MCF 10A (cell line): Measurements from ENCODE around the gene WNT1. TPM values are rescaled to one million over a fixed set of nuclear protein-coding genes. Genes with fewer than 3 reads are reported as not detected.

Experiments used
- BruUV-seq: library from RNA; stranded (reverse); fragments of 400-500 nt; replicated peaks from 2 replicates; lab custom pipeline; 2021; lab: Mats Ljungman, UMichigan
- CTCF ChIA-PET: fragments of 300-600 bp; sonication (Branson Sonifier 250); formaldehyde crosslinking; extraction: SDS; loops from one replicate; lab custom pipeline; 2021; ENCODE audit warnings: antibody characterized with exemption, inconsistent platforms; lab: Yijun Ruan, JAX
- POLR2A ChIA-PET: fragments of 300-600, 350-650 bp; sonication (Branson Sonifier 250); formaldehyde crosslinking; extraction: SDS; loops from one replicate; lab custom pipeline; 2020; ENCODE audit warnings: antibody characterized with exemption, inconsistent platforms; lab: Yijun Ruan, JAX
- DNase-seq: peaks from one replicate; pipeline ENCODE4 v3.0.0-alpha.2; 2018; ENCODE audit not compliant: unreplicated experiment
- H3K27ac Mint-ChIP-seq: one replicate; pipeline ENCODE4 v1.8.0; 2022; ENCODE audit warnings: mild to moderate bottlenecking, low read depth, mixed read lengths; ENCODE audit not compliant: unreplicated experiment
- H3K27me3 Mint-ChIP-seq: one replicate; pipeline ENCODE4 v1.8.0; 2022; ENCODE audit warnings: mixed read lengths; ENCODE audit not compliant: insufficient read depth, unreplicated experiment
- H3K36me3 Mint-ChIP-seq: one replicate; pipeline ENCODE4 v1.8.0; 2022; ENCODE audit warnings: mild to moderate bottlenecking, moderate library complexity, mixed read lengths; ENCODE audit not compliant: insufficient read depth, unreplicated experiment
- H3K4me1 Mint-ChIP-seq: one replicate; pipeline ENCODE4 v1.8.0; 2022; ENCODE audit warnings: mixed read lengths; ENCODE audit not compliant: insufficient read depth, unreplicated experiment
- H3K4me3 Mint-ChIP-seq: one replicate; pipeline ENCODE4 v1.8.0; 2022; ENCODE audit warnings: mild to moderate bottlenecking, moderate library complexity, mixed read lengths; ENCODE audit not compliant: unreplicated experiment
- H3K9me3 Mint-ChIP-seq: one replicate; pipeline ENCODE4 v1.8.0; 2022; ENCODE audit warnings: mixed read lengths; ENCODE audit not compliant: unreplicated experiment
- CTCF ChIP-seq: fragments of 200-600 bp; IDR thresholded peaks from one replicate; pipeline ENCODE4 v1.8.0; 2022; ENCODE audit warnings: antibody characterized with exemption, mild to moderate bottlenecking; ENCODE audit not compliant: unreplicated experiment
- intact Hi-C: fragments of 100-400 bp; cut with micrococcal nuclease; formaldehyde crosslinking; loops from 2 replicates; pipeline ENCODE4 v1.14.1; 2022
- total RNA-seq: library from RNA; stranded (reverse); gene quantifications from 2 replicates; pipeline ENCODE4 v1.2.3, GENCODE V29; 2022

WNT1 gene
- total RNA-seq, 1 experiment from 2014 or later, result not detected

GRCh38 chr12:48972213-48972951 is 5.7 kb upstream of the WNT1 start:
- no peak for TF ChIP-seq CTCF
- H3K27me3 Mint-ChIP-seq, result peaks cover 6% of the 10 kb centered on the region
- BruUV-seq, result no TSS peak
- intact Hi-C loops, result no loop called here
- no peak overlapping the region for H3K27ac Mint-ChIP-seq
- DNase-seq, result no peak
- CTCF ChIA-PET, result interaction anchor here (0.5 to 3.3 kb wide), 7 partner anchors 10 to 252 kb away, joined by 3 to 17 read pairs (median 3); no protein-coding TSS in a partner anchor
- peak overlapping the region; percentile 73 for H3K4me3 Mint-ChIP-seq
- H3K36me3 Mint-ChIP-seq, result no peaks in the 10 kb centered on the region
- POLR2A ChIA-PET, result interaction anchor here (2.0 to 2.4 kb wide), 2 partner anchors 15 to 17 kb away, joined by 5 to 10 read pairs; partner anchors contain the start of gene ARF3
- peaks cover 14% of the 10 kb centered on the region for H3K4me1 Mint-ChIP-seq
- H3K9me3 Mint-ChIP-seq, result no peaks in the 10 kb centered on the region

GRCh38 chr12:48972952-48973483 is 5.1 kb upstream of the WNT1 start:
- POLR2A ChIA-PET, result interaction anchor here (2.0 kb wide), 1 partner anchor 17 kb away, joined by 5 read pairs; no protein-coding TSS in a partner anchor
- Mint-ChIP-seq H3K36me3 (no peaks in the 10 kb centered on the region), H3K27me3 (peaks cover 12% of the 10 kb centered on the region), H3K27ac (no peak overlapping the region), H3K4me1 (peaks cover 20% of the 10 kb centered on the region), H3K4me3 (no peak overlapping the region), H3K9me3 (no peaks in the 10 kb centered on the region)
- BruUV-seq, result no TSS peak
- no peak for DNase-seq
- intact Hi-C loops, result no loop called here
- CTCF ChIA-PET, result interaction anchor here (0.7 to 1.6 kb wide), 2 partner anchors 15 kb away, joined by 3 to 8 read pairs; no protein-coding TSS in a partner anchor
- no peak for TF ChIP-seq CTCF

GRCh38 chr12:48973531-48973930 is 4.6 kb upstream of the WNT1 start:
- no TSS peak for BruUV-seq
- TF ChIP-seq CTCF, result no peak
- ChIA-PET CTCF (interaction anchor here (1.6 kb wide), 1 partner anchor 14 kb away, joined by 8 read pairs; no protein-coding TSS in a partner anchor), POLR2A (interaction anchor here (0.6 kb wide), 1 partner anchor 38 kb away, joined by 4 read pairs; no protein-coding TSS in a partner anchor)
- DNase-seq, result no peak
- intact Hi-C loops, result no loop called here
- Mint-ChIP-seq H3K9me3 (no peaks in the 10 kb centered on the region), H3K27me3 (peaks cover 17% of the 10 kb centered on the region), H3K4me1 (peaks cover 20% of the 10 kb centered on the region), H3K27ac (no peak overlapping the region), H3K4me3 (no peak overlapping the region), H3K36me3 (no peaks in the 10 kb centered on the region)
